AG04449 (cell line): Measurements from ENCODE around the gene POLR3B.

Source experiments
- CTCF ChIA-PET: fragments of 350-600 bp; formaldehyde crosslinking; extraction: SDS; loops from one replicate; lab custom pipeline; 2021; ENCODE audit warnings: antibody characterized with exemption; lab: Yijun Ruan, JAX
- POLR2A ChIA-PET: fragments of 400-600, 350-600 bp; formaldehyde crosslinking; extraction: SDS; loops from one replicate; lab custom pipeline; 2020; ENCODE audit warnings: antibody characterized with exemption, inconsistent platforms; lab: Yijun Ruan, JAX
- DNase-seq: peaks from one replicate; pipeline ENCODE4 v3.0.0-alpha.2; 2010; ENCODE audit warnings: low read depth, low spot score
- H3K4me3 ChIP-seq: 2 replicates; pipeline ENCODE4 v1.5.1; 2011; ENCODE audit warnings: low read depth, mild to moderate bottlenecking, control low read depth, low read length
- CTCF ChIP-seq: IDR thresholded peaks from one replicate; pipeline ENCODE4 v1.5.1; 2011; ENCODE audit warnings: mild to moderate bottlenecking, moderate library complexity, low read length, control low read depth, inconsistent platforms; ENCODE audit not compliant: insufficient read depth; ENCODE audit errors: missing control alignments

Gene POLR3B

GRCh38 chr12:106327309-106327869 lies 30.2 kb upstream of the POLR3B start:
- CTCF ChIA-PET = interaction anchor here (0.6 to 2.0 kb wide), 3 partner anchors 29 to 104 kb away, joined by 3 to 4 read pairs (median 3); no protein-coding TSS in a partner anchor
- no peak for DNase-seq
- H3K4me3 ChIP-seq = no peak overlapping the region
- TF ChIP-seq CTCF = no peak
- POLR2A ChIA-PET = no interaction called here

GRCh38 chr12:106328735-106329134 lies 28.8 kb upstream of the POLR3B start:
- POLR2A ChIA-PET = no interaction called here
- no peak for TF ChIP-seq CTCF
- no peak for DNase-seq
- CTCF ChIA-PET = interaction anchor here (2.0 kb wide), 1 partner anchor 28 kb away, joined by 4 read pairs; no protein-coding TSS in a partner anchor
- H3K4me3 ChIP-seq = no peak overlapping the region

- ChIA-PET CTCF (interaction anchor here (2.0 kb wide), 1 partner anchor 27 kb away, joined by 4 read pairs; no protein-coding TSS in a partner anchor), POLR2A (no interaction called here)
- DNase-seq = no peak
- no peak for TF ChIP-seq CTCF
- H3K4me3 ChIP-seq = no peak overlapping the region
These were observed 28.1 kb upstream of the POLR3B start for GRCh38 chr12:106329231-106329982.

GRCh38 chr12:106331599-106331998 lies 25.9 kb upstream of the POLR3B start:
- no peak for TF ChIP-seq CTCF
- DNase-seq = no peak
- H3K4me3 ChIP-seq = no peak overlapping the region
- ChIA-PET CTCF (interaction anchor here (1.3 to 1.7 kb wide), 3 partner anchors 10 to 26 kb away, joined by 3 to 6 read pairs (median 4); partner anchors contain the start of gene POLR3B), POLR2A (no interaction called here)

- no peak for DNase-seq
- TF ChIP-seq CTCF = no peak
- no peak overlapping the region for H3K4me3 ChIP-seq
- ChIA-PET POLR2A (no interaction called here), CTCF (interaction anchor here (1.3 to 1.9 kb wide), 4 partner anchors 9 to 25 kb away, joined by 3 to 6 read pairs (median 4); partner anchors contain the start of gene POLR3B)
These were observed 25.0 kb upstream of the POLR3B start for GRCh38 chr12:106332536-106332935.

GRCh38 chr12:106333010-106333409 lies 24.5 kb upstream of the POLR3B start:
- TF ChIP-seq CTCF = no peak
- no peak for DNase-seq
- CTCF ChIA-PET = interaction anchor here (1.3 to 1.9 kb wide), 4 partner anchors 8 to 25 kb away, joined by 3 to 6 read pairs (median 4); partner anchors contain the start of gene POLR3B
- POLR2A ChIA-PET = no interaction called here
- no peak overlapping the region for H3K4me3 ChIP-seq
